HG03103 (cell line): ENCODE measurements around the gene PALLD.

Source experiments
- ATAC-seq: cut with Tn5 transposase; IDR thresholded peaks from one replicate; pipeline ENCODE4 v1.9.1; 2021; ENCODE audit warnings: low read depth; ENCODE audit not compliant: unreplicated experiment

The PALLD gene

GRCh38 chr4:168637872-168638756 lies 141.3 kb downstream of the PALLD start:
- no peak for ATAC-seq

GRCh38 chr4:168639914-168640313 lies 143.1 kb downstream of the PALLD start:
- ATAC-seq: no peak

- no peak for ATAC-seq
Measured at GRCh38 chr4:168641811-168642140, 144.9 kb downstream of the PALLD start.

DNA sequence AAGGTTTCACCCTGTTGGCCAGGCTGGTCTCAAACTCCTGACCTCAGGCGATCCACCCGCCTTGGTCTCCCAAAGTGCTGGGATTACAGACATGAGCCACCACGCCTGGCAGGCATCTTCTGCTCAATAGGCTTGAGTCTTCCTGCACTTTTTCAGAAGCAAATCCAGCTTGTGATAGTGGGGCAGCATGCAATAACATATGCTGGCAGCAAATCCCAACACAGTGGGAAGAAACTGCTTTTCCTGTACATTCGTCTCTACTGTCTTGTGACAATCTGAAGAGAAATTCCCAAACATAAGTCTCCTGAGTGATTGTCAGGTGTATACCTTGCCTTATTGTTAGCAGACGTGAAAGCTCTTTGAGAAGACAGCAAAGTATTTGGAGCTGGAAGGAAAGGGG lies 145.7 kb downstream of the PALLD start:
- no peak for ATAC-seq

DNA sequence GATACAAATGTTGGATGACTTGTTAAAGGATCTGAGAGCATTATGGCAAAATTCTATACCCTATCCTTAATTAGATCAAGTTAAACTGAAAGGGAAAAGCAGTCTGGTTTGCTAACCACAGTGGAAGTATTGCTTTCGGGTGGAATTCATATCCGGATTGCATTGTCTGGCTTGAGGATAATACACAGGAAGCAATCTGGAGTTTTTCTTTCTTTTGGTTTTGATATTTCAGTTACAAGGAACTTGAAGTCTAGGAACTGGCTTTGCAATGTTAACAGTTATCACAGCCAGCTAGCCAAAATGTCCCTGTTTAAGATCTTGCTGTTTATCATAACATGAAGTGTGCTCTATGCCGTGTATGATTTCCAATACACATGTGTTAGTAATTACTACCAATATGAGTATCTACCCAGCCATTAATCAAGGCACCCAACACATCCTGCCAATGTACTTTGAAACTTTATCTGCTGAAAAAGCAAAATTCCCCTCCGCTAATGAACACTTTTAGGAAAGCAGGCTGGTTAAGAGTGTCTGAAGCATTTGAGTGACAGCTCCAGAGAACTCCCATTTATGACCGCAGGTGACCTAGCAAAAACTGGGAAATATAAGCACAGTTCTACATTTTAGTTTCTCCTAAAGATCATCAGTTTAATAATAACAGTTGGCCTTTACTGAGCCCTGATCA lies 146.4 kb downstream of the PALLD start:
- ATAC-seq: no peak

- ATAC-seq: no peak
Measured at GRCh38 chr4:168643796-168644159, 146.9 kb downstream of the PALLD start.

GRCh38 chr4:168646001-168646768 lies 149.3 kb downstream of the PALLD start:
- ATAC-seq: no peak

GRCh38 chr4:168647646-168648375 lies 151.0 kb downstream of the PALLD start:
- no peak for ATAC-seq

- no peak for ATAC-seq
Measured at GRCh38 chr4:168648494-168648893, 151.6 kb downstream of the PALLD start.

GRCh38 chr4:168648929-168649328 lies 152.1 kb downstream of the PALLD start:
- no peak for ATAC-seq

GRCh38 chr4:168651374-168651773 lies 154.5 kb downstream of the PALLD start:
- ATAC-seq: no peak

DNA sequence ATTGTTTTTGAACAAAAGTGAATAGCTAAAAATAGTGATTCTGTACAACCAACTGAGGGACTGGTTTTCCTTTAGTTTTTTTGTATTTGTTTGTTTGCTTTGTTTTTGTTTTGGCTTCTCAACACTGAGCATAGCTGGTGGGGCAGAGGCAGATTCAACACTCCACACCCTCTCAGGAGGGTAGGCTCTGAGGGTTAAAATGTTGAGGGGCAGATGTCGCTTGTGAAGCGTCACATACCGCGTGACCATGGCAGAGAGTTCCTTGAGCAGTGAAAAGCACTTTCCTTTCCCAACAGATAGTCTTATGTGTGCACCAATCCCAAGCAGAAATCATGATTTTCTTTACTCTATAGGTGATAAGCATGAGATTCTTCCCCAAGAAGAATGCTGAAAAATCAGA lies 155.0 kb downstream of the PALLD start:
- no peak for ATAC-seq

- no peak for ATAC-seq
Measured at GRCh38 chr4:168652755-168653154, 155.9 kb downstream of the PALLD start.

DNA sequence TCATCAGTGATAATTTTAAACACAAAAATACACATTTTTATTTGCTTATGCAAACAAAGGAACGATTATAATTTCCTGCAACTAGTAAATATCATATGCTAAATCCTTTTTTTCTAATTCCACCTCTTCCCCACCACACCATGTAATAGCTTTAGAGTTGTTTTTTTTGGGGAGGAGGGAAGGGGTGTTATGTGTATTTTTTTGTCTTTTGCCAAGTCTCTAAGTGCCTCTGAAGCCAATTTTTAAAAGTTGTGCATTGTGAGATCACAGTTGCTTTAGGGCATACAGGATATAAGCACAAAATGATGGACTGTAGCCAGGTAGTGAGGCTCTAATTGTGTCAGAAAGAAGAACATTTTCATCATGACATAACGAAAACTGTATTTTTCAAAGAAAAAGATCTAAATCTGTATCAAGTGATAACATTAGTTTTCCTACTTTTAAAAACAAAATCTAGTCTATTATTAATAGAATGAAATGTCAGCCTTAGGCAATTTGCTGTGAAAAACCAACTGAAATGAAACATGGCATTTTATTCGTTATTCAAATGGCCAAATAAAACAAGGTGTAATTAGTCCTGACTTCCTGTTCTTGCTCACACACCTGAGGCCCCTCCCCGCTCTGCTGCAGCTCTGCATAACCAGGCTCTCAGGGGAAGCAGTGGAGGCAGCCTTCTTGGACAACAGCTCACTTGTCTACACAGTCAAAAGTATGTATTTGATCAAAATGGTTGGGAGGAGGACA lies 157.4 kb downstream of the PALLD start:
- ATAC-seq: no peak

- ATAC-seq: no peak
Measured at GRCh38 chr4:168654848-168655174, 158.0 kb downstream of the PALLD start.

DNA sequence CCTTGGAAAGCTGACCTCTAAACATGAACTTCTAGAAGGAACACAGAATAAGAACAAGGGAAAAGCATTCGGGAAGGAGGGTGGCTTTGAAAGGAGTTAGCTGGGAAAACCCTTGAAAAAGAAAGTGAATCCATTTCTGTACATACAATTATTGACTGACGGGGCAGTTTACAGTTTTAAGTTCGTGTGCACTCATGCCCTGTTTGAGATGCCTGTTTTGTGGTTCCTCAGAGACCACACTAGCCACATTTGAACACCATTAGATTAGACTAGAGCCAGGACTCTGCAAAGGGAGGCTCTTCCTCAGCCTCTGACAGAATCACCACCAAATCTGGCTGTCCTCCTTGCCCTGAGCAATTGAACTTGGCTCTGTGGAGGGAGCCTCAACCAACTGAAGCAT lies 158.3 kb downstream of the PALLD start:
- no peak for ATAC-seq

DNA sequence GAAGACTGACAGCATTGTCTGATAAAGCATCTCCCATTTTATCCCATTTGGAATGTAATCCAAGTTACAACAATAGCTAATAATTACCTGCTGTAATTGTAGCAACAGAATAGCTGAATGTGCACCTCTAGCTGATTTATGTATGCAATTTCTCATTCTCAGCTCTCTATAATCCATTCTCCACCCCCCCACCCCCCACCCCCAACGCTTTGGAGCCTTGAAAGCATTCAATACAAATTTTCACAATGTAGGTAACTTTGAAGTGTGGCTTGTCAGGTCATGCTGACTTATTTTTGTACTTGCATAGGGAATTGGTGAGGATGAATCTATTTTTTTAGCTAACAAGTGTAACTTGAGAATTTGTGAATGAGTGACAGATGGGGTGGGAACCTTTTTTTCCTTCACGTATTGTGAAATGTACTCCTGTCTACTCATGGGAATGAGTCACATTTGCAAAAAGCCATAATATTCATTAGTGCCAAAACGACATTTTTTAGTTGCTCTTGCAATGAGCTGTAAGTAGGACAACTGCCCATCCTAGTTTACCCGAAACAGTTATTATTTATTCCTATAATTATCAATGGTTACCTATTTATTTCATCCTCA lies 159.3 kb downstream of the PALLD start:
- no peak for ATAC-seq

DNA sequence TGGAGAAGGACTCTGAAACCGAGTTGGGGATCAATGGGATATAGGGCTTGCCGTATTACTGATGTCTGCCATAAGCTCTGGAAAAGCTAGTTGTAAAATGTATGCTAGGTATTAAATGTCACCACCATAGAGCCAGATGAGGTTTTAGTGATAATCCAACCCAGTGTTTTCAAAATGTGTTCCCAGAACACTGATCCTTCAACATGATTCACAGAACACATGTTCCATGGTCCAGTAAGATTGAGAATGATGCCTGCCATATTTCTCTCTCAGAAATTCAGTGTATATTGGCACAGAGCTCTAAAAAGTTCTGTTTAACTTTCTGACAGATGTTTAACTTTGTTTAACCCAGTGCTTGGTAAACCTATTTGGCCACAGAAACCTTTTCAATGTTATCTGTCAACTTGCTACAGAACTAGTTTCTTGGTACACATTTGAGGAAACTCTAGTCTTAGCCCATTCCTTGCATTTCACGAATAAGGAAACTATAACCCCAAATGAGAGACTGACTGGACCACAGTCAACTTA lies 160.2 kb downstream of the PALLD start:
- ATAC-seq: no peak

GRCh38 chr4:168658751-168659150 lies 161.9 kb downstream of the PALLD start:
- ATAC-seq: no peak
